Lung (tissue), 12 donors: ENCODE data around the gene GAK. TPM values are rescaled to one million over a fixed set of nuclear protein-coding genes. Genes with fewer than 3 reads are reported as not detected.

Experiments used
- ATAC-seq: fragments of 200-7000 bp; cut with Tn5 transposase; one replicate; pipeline ENCODE4 v1.9.1; 2020; ENCODE audit warnings: moderate number of reproducible peaks; ENCODE audit not compliant: insufficient read depth, low FRiP score
- DNase-seq, 3 donors: peaks; one replicate each; pipeline ENCODE4 v3.0.0-alpha.2; 2013 to 2017
- H3K27ac ChIP-seq, 2 donors: one replicate each; pipeline ENCODE4 v1.5.1; 2013; ENCODE audit warnings: mild to moderate bottlenecking in 2 of 2, moderate library complexity in 2 of 2, control low read depth in 1 of 2, inconsistent platforms in 1 of 2, low read depth in 1 of 2, low read length in 1 of 2
- H3K27me3 ChIP-seq, 3 donors: one replicate each; pipeline ENCODE4 v1.5.1; 2013; ENCODE audit warnings: low read length in 2 of 3; ENCODE audit not compliant: control insufficient read depth in 3 of 3, insufficient read depth in 3 of 3
- H3K36me3 ChIP-seq, 4 donors: one replicate each; pipeline ENCODE4 v1.5.1; 2013; ENCODE audit warnings: low read length in 4 of 4, mild to moderate bottlenecking in 1 of 4, moderate library complexity in 1 of 4; ENCODE audit not compliant: control insufficient read depth in 4 of 4, insufficient read depth in 4 of 4
- H3K4me1 ChIP-seq, 5 donors: one replicate each; pipeline ENCODE4 v1.5.1; 2013; ENCODE audit warnings: low read length in 5 of 5, mild to moderate bottlenecking in 2 of 5, moderate library complexity in 1 of 5; ENCODE audit not compliant: control insufficient read depth in 5 of 5, insufficient read depth in 5 of 5
- H3K4me3 ChIP-seq: one replicate; pipeline ENCODE4 v1.5.1; 2013; ENCODE audit warnings: mild to moderate bottlenecking, control low read depth, moderate library complexity
- H3K9ac ChIP-seq, 2 donors: one replicate each; pipeline ENCODE4 v1.5.1; 2013; ENCODE audit warnings: low read length in 2 of 2, control low read depth in 1 of 2; ENCODE audit not compliant: insufficient read depth in 1 of 2
- H3K9me3 ChIP-seq, 4 donors: one replicate each; pipeline ENCODE4 v1.5.1; 2013; ENCODE audit warnings: low read length in 3 of 4, mild to moderate bottlenecking in 1 of 4, moderate library complexity in 1 of 4; ENCODE audit not compliant: control insufficient read depth in 4 of 4, insufficient read depth in 3 of 4
- CTCF ChIP-seq: IDR thresholded peaks from 2 replicates; pipeline ENCODE4 v1.5.1; 2012; ENCODE audit warnings: mild to moderate bottlenecking; ENCODE audit errors: control extremely low read depth, extremely low read depth
- WGBS, 2 donors: extraction: QIAGEN DNeasy Blood & Tissue Kit; methylation state at CpG; one replicate each; pipeline ENCODE4 v1.1.7; 2013; 5-methylcytosine and 5-hydroxymethylcytosine counted together
- polyA plus RNA-seq, 2 donors: library from polyadenylated mRNA; stranded (reverse); fragments of 200-250 nt; gene quantifications; one replicate each; pipeline ENCODE4 v1.2.1, GENCODE V29; 2013
- total RNA-seq, 2 donors: library from RNA; depleted of rRNA in 1 of 2; stranded (reverse); fragments of >200 nt in 1 of 2; gene quantifications; one replicate each; pipeline ENCODE4 v1.2.1, GENCODE V29; 2014 to 2021
- donor health status: control.
- donor health status: control.
- donor health status: Bipolar disorder and iron deficiency.
- donor health status: healthy.
- donor health status: DM: yes; HTN: yes; CAD: no.

The GAK gene
- total and polyA plus RNA-seq, 4 donors, result 101 to 178 (median 137) TPM

DNA sequence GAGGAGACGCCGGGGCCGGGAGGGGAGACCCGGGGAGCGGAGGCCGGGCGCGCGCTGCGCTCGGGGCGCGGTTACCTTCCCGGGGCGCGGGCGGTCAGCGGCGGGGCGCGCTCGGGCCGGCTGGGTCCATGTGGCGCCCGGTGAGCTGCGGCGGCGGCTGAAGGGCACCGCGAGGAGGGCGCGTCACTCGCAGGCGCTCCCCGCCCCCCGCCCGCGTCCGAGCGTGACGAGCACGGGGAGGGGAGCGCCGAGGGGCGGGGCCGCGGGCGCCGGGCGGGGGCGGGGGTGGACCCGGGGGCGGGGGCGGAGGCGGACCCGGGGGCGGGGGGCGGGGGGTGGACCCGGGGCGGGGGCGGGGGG lies 106.2 kb downstream of the GAK start, which contains the start of gene CPLX1:
CPLX1 (minus strand) TSS at position 159 of the 360 bp plus-strand sequence. CDS start 1,607 bp downstream, outside the sequence.
- Histone ChIP-seq H3K27ac (no peak within 1 kb of the TSS), H3K4me3 (no peak within 1 kb of the TSS), H3K27me3 (peaks cover 0 to 60% (median 23%) of the 10 kb centered on the region in 3 donors), H3K36me3 (no peaks in the 10 kb centered on the region), H3K9ac (no peak within 1 kb of the TSS), H3K4me1 (peaks cover 0 to 8% (median 0%) of the 10 kb centered on the region in 5 donors), H3K9me3 (peaks cover 0 to 6% (median 0%) of the 10 kb centered on the region in 4 donors)
- WGBS, 2 donors, result 1 to 7% methylated on average over 2 to 47 of the region's 61 CpGs
- DNase-seq, result no peak
- TF ChIP-seq CTCF, result no peak
- ATAC-seq, result no peak

GRCh38 chr4:825063-825970 lies 106.8 kb downstream of the GAK start:
- peaks cover 0 to 5% (median 0%) of the 10 kb centered on the region in 4 donors for H3K9me3 ChIP-seq
- H3K36me3 ChIP-seq, result no peaks in the 10 kb centered on the region
- no peak overlapping the region for H3K27ac ChIP-seq
- ATAC-seq (no peak), DNase-seq (peak; percentile 48 to 61 (median 55))
- peaks cover 0 to 8% (median 0%) of the 10 kb centered on the region in 5 donors for H3K4me1 ChIP-seq
- H3K9ac ChIP-seq, result no peak overlapping the region
- H3K4me3 ChIP-seq, result no peak overlapping the region
- no peak for TF ChIP-seq CTCF
- 7% methylated on average over 69 to 94 of the region's 94 CpGs for WGBS, 2 donors
- peaks cover 0 to 60% (median 23%) of the 10 kb centered on the region in 3 donors for H3K27me3 ChIP-seq

- ATAC-seq (no peak), DNase-seq (no peak)
- WGBS, 2 donors, result 9 to 10% methylated on average over 23 of the region's 23 CpGs
- TF ChIP-seq CTCF, result no peak
- Histone ChIP-seq H3K4me3 (no peak overlapping the region), H3K9me3 (peaks cover 0 to 11% (median 0%) of the 10 kb centered on the region in 4 donors), H3K36me3 (no peaks in the 10 kb centered on the region), H3K27ac (no peak overlapping the region), H3K27me3 (peaks cover 0 to 58% (median 23%) of the 10 kb centered on the region in 3 donors), H3K4me1 (peaks cover 0 to 8% (median 0%) of the 10 kb centered on the region in 5 donors), H3K9ac (no peak overlapping the region)
Observed at GRCh38 chr4:824461-825062, 107.6 kb downstream of the GAK start.
